ENCODE data around the gene MACROH2A1. TPM values are rescaled to one million over a fixed set of nuclear protein-coding genes. Genes with fewer than 3 reads are reported as not detected.

MACROH2A1 gene
- total RNA-seq, 4 donors from 2014 or later, result 182 to 443 (median 319) TPM

DNA sequence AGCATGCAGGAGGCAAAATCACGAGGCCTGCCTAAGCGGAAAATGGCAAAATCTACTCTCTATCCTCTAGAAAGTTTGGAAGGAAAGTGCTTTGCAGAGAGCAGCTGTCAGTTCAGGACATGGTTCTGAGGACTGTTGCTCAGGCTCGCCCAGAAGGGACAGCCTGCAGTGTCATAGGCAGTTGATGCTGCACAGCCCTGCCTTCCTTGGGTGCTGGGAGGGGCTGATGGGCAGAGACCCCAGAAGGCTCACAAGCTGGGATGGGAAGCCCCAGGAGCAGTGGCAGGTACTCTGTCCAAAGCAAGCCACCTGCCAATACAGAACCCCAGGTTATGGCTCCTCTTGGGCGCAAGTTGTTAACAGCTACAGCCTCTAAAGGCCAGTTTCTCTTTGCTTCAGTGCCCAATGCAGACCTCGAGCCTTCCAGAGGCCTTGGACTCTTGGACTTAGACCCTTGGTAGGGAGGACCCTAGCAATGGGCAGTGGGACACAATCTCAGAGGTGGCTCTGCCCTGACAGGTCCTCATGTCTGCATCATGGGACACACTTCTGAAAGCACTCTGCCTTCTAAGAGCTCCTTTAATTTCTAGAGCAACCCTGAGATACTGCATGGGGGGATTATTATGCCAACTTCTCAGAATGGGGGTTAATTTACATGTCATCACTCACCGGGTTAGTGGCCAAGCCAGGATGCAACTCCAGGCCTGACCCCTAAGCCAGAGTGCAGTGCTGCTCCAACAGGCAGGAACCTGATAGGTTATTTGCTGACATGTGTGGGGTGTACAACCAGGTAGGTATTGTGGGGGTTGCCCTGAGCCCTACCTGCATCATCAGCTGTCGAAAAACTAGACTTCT lies 57.1 kb downstream of the MACROH2A1 start:
- TF ChIP-seq, protein P1, sequence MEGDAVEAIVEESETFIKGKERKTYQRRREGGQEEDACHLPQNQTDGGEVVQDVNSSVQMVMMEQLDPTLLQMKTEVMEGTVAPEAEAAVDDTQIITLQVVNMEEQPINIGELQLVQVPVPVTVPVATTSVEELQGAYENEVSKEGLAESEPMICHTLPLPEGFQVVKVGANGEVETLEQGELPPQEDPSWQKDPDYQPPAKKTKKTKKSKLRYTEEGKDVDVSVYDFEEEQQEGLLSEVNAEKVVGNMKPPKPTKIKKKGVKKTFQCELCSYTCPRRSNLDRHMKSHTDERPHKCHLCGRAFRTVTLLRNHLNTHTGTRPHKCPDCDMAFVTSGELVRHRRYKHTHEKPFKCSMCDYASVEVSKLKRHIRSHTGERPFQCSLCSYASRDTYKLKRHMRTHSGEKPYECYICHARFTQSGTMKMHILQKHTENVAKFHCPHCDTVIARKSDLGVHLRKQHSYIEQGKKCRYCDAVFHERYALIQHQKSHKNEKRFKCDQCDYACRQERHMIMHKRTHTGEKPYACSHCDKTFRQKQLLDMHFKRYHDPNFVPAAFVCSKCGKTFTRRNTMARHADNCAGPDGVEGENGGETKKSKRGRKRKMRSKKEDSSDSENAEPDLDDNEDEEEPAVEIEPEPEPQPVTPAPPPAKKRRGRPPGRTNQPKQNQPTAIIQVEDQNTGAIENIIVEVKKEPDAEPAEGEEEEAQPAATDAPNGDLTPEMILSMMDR (IDR thresholded peaks at IDR 0.05), result no peak
- DNase-seq (ENCODE audit: low spot score) (no peak), ATAC-seq (ENCODE audit: low FRiP score) (no peak)

- DNase-seq (ENCODE audit: low spot score) (no peak), ATAC-seq (ENCODE audit: low FRiP score) (no peak)
- TF ChIP-seq, protein P1 (IDR thresholded peaks at IDR 0.05), result no peak
Measured at GRCh38 chr5:135341016-135341666, 57.9 kb downstream of the MACROH2A1 start.

DNA sequence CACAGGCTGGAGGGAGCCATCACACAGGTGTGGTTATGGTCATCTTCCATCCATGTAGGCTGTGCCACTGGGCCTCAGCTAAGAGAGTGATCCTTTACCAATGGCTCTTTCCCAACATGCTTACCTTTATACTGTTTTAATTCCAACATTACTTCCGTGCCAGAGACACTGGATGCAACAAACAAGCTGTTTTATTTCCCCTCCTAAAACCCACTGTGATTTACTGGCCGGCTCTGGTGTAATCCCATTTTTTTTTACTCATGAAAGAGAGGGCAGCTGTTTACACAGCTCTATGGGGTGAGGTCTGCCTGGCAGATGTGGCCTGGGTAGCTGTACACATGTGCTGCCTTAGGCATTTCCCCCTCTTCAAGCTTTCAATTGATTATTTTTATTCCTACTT lies 58.5 kb downstream of the MACROH2A1 start:
- TF ChIP-seq, protein P1 (IDR thresholded peaks at IDR 0.05), result no peak
- ATAC-seq (ENCODE audit: low FRiP score) (no peak), DNase-seq (ENCODE audit: low spot score) (no peak)

DNA sequence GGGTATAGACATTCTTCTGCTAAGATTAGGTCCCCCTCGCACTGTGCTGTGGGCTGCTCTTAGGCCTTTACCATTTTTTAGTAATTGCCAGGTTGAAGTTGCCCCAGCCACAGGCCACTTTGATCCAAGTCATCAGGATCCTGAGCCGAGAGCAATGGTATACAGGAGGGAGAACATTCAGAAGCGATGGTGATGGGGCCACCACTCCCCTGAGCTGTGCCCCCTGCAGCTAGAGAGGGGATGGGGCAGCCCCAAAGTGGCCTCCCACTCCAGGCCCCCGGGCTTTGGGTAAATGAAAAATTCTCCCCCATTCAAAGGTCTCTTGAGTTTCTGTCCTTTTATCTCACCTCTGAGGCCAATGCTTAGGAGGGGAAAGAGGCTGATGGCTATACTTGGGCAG lies 59.4 kb downstream of the MACROH2A1 start:
- no peak for ATAC-seq (ENCODE audit: low FRiP score)
- TF ChIP-seq, protein P1 (IDR thresholded peaks at IDR 0.05), result no peak
- DNase-seq (ENCODE audit: low spot score), result no peak

DNA sequence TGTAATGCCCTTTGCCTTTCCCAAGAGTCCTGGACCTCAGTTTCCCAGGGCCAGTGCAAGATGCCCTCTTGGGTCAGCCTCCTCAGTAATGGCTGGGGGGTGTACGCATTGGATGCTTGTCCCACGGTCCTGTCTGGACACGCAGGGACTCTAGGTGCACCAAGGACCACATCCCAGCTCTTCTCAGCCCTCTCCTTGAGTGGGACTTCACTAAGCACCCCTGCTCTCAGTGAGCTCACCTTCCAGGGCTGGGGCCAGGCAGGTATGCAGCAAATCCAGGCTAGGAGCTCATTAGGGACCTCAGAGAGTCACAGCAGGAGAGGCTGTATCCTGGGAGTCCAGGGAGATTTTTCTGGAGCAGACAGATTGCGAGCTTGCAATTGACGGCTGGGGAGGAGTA lies 59.8 kb downstream of the MACROH2A1 start:
- TF ChIP-seq, protein P1 (IDR thresholded peaks at IDR 0.05), result no peak
- no peak for DNase-seq (ENCODE audit: low spot score)
- no peak for ATAC-seq (ENCODE audit: low FRiP score)

- ATAC-seq (ENCODE audit: low FRiP score) (no peak), DNase-seq (ENCODE audit: low spot score) (no peak)
- TF ChIP-seq, protein P1 (IDR thresholded peaks at IDR 0.05), result no peak
Measured at GRCh38 chr5:135337064-135337463, 62.0 kb downstream of the MACROH2A1 start.

Measured in omental fat pad (tissue), 4 donors.